HepG2 (cell line): ENCODE measurements around the gene PDE9A. TPM values are rescaled to one million over a fixed set of nuclear protein-coding genes. Genes with fewer than 3 reads are reported as not detected.

Experiments
- ATAC-seq: fragments of 200-7000 bp; cut with Tn5 transposase; 3 replicates; pipeline ENCODE4 v1.9.1; 2020; ENCODE audit warnings: mild to moderate bottlenecking, moderate library complexity
- BruUV-seq: library from RNA; stranded (reverse); fragments of 400-500 nt; replicated peaks from 2 replicates; lab custom pipeline; 2021; lab: Mats Ljungman, UMichigan
- CTCF ChIA-PET: fragments of 300-600 bp; formaldehyde crosslinking; extraction: SDS; loops from one replicate; lab custom pipeline; 2021; ENCODE audit warnings: low total read pairs, inconsistent platforms, low intra/inter-chr PET ratio; lab: Yijun Ruan, JAX
- POLR2A ChIA-PET: fragments of 350-600 bp; sonication (Branson Sonifier 250); formaldehyde crosslinking; loops from one replicate; lab custom pipeline; 2020; ENCODE audit warnings: antibody characterized with exemption, inconsistent platforms; lab: Yijun Ruan, JAX
- DNase-seq: peaks from one replicate; pipeline ENCODE4 v3.0.0-alpha.2; 2015; ENCODE audit warnings: low spot score
- FAIRE-seq: peaks from 3 replicates; lab custom pipeline; 2011; peaks lifted over from hg19 to GRCh38; lab: Jason Lieb, UNC
- H2AFZ ChIP-seq: one replicate; pipeline ENCODE4 v1.6.1; 2011; ENCODE audit warnings: low read length, inconsistent platforms
- H3K27ac ChIP-seq: fragments of 300-600 bp; 3 replicates; pipeline ENCODE4 v1.8.0; 2011; ENCODE audit warnings: mixed run types, mild to moderate bottlenecking, mixed read lengths, low read length, inconsistent platforms; ENCODE audit not compliant: insufficient read depth; ENCODE audit errors: extremely low read length
- H3K27me3 ChIP-seq, 2 experiments: fragments of 200-600 bp in 1 of 2; 2 replicates in 1 of 2; 3 replicates in 1 of 2; pipeline versions ENCODE4 v1.6.0 to v1.8.0; 2011; ENCODE audit warnings: low read length in 2 of 2, mild to moderate bottlenecking in 2 of 2, moderate library complexity in 2 of 2, inconsistent platforms in 1 of 2; ENCODE audit not compliant: insufficient read depth in 2 of 2, control insufficient read depth in 1 of 2
- H3K36me3 ChIP-seq, 2 experiments: fragments of 200-600 bp in 1 of 2; replicated peaks in 1 of 2; 2 replicates in 1 of 2; 3 replicates in 1 of 2; pipeline versions ENCODE4 v1.5.1 to v1.8.0; 2011; ENCODE audit warnings: low read length in 2 of 2, inconsistent platforms in 1 of 2; ENCODE audit not compliant: insufficient read depth in 2 of 2, control insufficient read depth in 1 of 2
- H3K4me1 ChIP-seq: 2 replicates; pipeline ENCODE4 v1.5.1; 2012; ENCODE audit warnings: low read length, inconsistent platforms; ENCODE audit not compliant: insufficient read depth
- H3K4me2 ChIP-seq: 2 replicates; pipeline ENCODE4 v1.6.0; 2011; ENCODE audit warnings: low read depth, low read length, inconsistent platforms
- H3K4me3 ChIP-seq, 3 experiments: fragments of 200-600 bp in 1 of 3; sonication (generic), shearing (Covaris generic) in 1 of 3; replicated peaks in 1 of 3; 2 replicates each; pipeline ENCODE4 v1.5.1; 2011 to 2016; ENCODE audit warnings: low read length in 3 of 3, inconsistent platforms in 2 of 3, low read depth in 2 of 3, mild to moderate bottlenecking in 2 of 3, control low read depth in 1 of 3, mixed read lengths in 1 of 3; ENCODE audit not compliant: insufficient read depth in 1 of 3
- H3K79me2 ChIP-seq: one replicate; pipeline ENCODE4 v1.6.1; 2011; ENCODE audit warnings: low read length, inconsistent platforms; ENCODE audit not compliant: insufficient read depth
- H3K9ac ChIP-seq: 2 replicates; pipeline ENCODE4 v1.6.0; 2011; ENCODE audit warnings: mild to moderate bottlenecking, low read depth, low read length, inconsistent platforms; ENCODE audit not compliant: insufficient read depth
- H3K9me3 ChIP-seq: 2 replicates; pipeline ENCODE4 v1.5.1; 2012; ENCODE audit warnings: mild to moderate bottlenecking, low read length
- H4K20me1 ChIP-seq: 2 replicates; pipeline ENCODE4 v1.6.0; 2011; ENCODE audit warnings: inconsistent platforms, mild to moderate bottlenecking, low read length, moderate library complexity; ENCODE audit not compliant: insufficient read depth
- CEBPG ChIP-seq: IDR thresholded peaks from 2 replicates; pipeline ENCODE4 v1.6.1; 2016
- MAFG ChIP-seq: sonication (generic); formaldehyde crosslinking; IDR thresholded peaks from 2 replicates; pipeline ENCODE4 v1.5.1; 2020; ENCODE audit warnings: mild to moderate bottlenecking, missing genetic modification reagents
- MTF1 ChIP-seq: sonication (generic); formaldehyde crosslinking; IDR thresholded peaks from 2 replicates; pipeline ENCODE4 v1.5.0; 2020; ENCODE audit warnings: missing genetic modification reagents
- MXD4 ChIP-seq: IDR thresholded peaks from 2 replicates; pipeline ENCODE4 v1.6.1; 2016; ENCODE audit warnings: mild to moderate bottlenecking, missing biosample characterization, missing genetic modification reagents
- NFE2L1 ChIP-seq: sonication (generic); formaldehyde crosslinking; IDR thresholded peaks from 2 replicates; pipeline ENCODE4 v1.4.0; 2020; ENCODE audit warnings: missing genetic modification reagents, mild to moderate bottlenecking, borderline replicate concordance
- NFYB ChIP-seq: sonication (generic); formaldehyde crosslinking; IDR thresholded peaks from 2 replicates; pipeline ENCODE4 v1.4.0; 2020; ENCODE audit warnings: missing genetic modification reagents
- SRY ChIP-seq: sonication (generic); formaldehyde crosslinking; IDR thresholded peaks from 2 replicates; pipeline ENCODE4 v1.8.0; 2022; ENCODE audit warnings: mild to moderate bottlenecking, missing genetic modification reagents
- TP53 ChIP-seq: sonication (generic); formaldehyde crosslinking; conservative IDR thresholded peaks from 2 replicates; pipeline ENCODE4 v1.4.0; 2020; ENCODE audit warnings: missing genetic modification reagents
- ZNF235 ChIP-seq: sonication (generic); formaldehyde crosslinking; IDR thresholded peaks from 2 replicates; pipeline ENCODE4 v1.8.1; 2023; ENCODE audit warnings: mild to moderate bottlenecking, missing genetic modification reagents, borderline replicate concordance
- ZNF782 ChIP-seq: sonication (generic); formaldehyde crosslinking; IDR thresholded peaks from 2 replicates; pipeline ENCODE4 v1.4.0; 2020; ENCODE audit warnings: missing genetic modification reagents, mild to moderate bottlenecking, borderline replicate concordance
- WGBS: methylation state at CpG from one replicate; pipeline ENCODE4 v1.1.6; 2017; ENCODE audit warnings: low lambda C conversion rate; 5-methylcytosine and 5-hydroxymethylcytosine counted together
- in situ Hi-C: cut with HindIII; loops from 2 replicates; pipeline ENCODE4 v1.10.0; 2017; ENCODE audit warnings: low pct_unique_long_range_greater_than_20kb; ENCODE audit not compliant: extremely low pct_ligation_motif_present
- intact Hi-C: fragments of 100-400 bp; cut with micrococcal nuclease; formaldehyde crosslinking; loops from one replicate; pipeline ENCODE4 v1.10.0; 2022; ENCODE audit not compliant: unreplicated experiment
- polyA plus RNA-seq, 8 experiments: library from polyadenylated mRNA; depleted of rRNA in 3 of 8; stranded (reverse) in 7 of 8; unstranded in 1 of 8; fragments of >200 nt; fragmentation: Illumina TruSeq in 4 of 8; extraction: Trizol in 4 of 8; gene quantifications; 2 replicates each; pipeline versions ENCODE4 v1.2.1 to v1.2.3, GENCODE V29; 2011 to 2016; ENCODE audit warnings: low read depth in 4 of 8, missing spikeins in 1 of 8, mixed read lengths in 1 of 8; ENCODE audit not compliant: insufficient read depth in 1 of 8
- total RNA-seq, 5 experiments: library from RNA; depleted of rRNA; stranded (reverse); fragments of >200 nt; fragmentation: Illumina TruSeq; extraction: Trizol; gene quantifications; 2 replicates each; pipeline ENCODE4 v1.2.3, GENCODE V29; 2016; ENCODE audit warnings: low read depth in 1 of 5
- TF ChIP-seq, protein P1 (sequence below): sonication (generic); formaldehyde crosslinking; IDR thresholded peaks from 2 replicates; pipeline ENCODE4 v1.4.0; 2020; ENCODE audit warnings: missing genetic modification reagents
- TF ChIP-seq, protein P2 (sequence below): IDR thresholded peaks from 2 replicates; pipeline ENCODE4 v1.4.0; 2020; ENCODE audit warnings: mild to moderate bottlenecking, missing genetic modification reagents

PDE9A gene
- total and polyA plus RNA-seq, 2 of the 13 experiments (the other 11 are each of a cell fraction or from before 2014, with no cell fraction given) = 4.6 to 19.7 TPM

DNA sequence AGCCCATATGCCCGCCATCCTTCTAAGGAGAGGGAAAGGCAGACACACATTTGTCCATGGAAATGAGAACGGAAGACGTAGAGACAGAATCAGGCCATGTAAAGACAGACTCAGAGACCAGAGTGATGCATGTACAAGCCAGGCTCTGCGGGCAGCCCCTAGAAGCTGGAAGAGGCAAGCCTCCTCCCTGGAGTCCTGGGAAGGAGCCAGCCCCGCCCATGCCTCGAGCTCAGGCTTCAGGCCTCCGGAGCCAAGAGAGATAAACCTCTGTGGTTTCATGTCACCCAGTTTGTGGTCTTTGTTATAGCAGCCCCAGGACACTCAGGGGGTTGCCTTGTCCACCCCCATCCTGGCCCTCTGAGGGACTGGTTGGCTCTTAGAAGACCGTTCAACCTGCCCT is 11.6 kb downstream of the PDE9A start:
- H3K9me3 ChIP-seq = no peaks in the 10 kb centered on the region
- BruUV-seq = no TSS peak
- no peak overlapping the region for H3K4me3 ChIP-seq
- ATAC-seq = no peak
- no peak overlapping the region for H3K4me2 ChIP-seq
- peaks cover 7 to 8% of the 10 kb centered on the region in 2 experiments; a peak in 3 of 5 replicates for H3K36me3 ChIP-seq
- H3K27ac ChIP-seq = no peak overlapping the region
- FAIRE-seq = no peak
- H3K4me1 ChIP-seq = peaks cover 13% of the 10 kb centered on the region
- intact Hi-C loops = no loop called here
- DNase-seq = no peak
- H3K9ac ChIP-seq = no peak overlapping the region
- TF ChIP-seq, protein P1, sequence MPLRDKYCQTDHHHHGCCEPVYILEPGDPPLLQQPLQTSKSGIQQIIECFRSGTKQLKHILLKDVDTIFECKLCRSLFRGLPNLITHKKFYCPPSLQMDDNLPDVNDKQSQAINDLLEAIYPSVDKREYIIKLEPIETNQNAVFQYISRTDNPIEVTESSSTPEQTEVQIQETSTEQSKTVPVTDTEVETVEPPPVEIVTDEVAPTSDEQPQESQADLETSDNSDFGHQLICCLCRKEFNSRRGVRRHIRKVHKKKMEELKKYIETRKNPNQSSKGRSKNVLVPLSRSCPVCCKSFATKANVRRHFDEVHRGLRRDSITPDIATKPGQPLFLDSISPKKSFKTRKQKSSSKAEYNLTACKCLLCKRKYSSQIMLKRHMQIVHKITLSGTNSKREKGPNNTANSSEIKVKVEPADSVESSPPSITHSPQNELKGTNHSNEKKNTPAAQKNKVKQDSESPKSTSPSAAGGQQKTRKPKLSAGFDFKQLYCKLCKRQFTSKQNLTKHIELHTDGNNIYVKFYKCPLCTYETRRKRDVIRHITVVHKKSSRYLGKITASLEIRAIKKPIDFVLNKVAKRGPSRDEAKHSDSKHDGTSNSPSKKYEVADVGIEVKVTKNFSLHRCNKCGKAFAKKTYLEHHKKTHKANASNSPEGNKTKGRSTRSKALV (CRISPR knock-in tag) = no peak
- TF ChIP-seq ZNF235 (CRISPR knock-in tag) (no peak), TP53 (CRISPR knock-in tag) (no peak), SRY (CRISPR knock-in tag) (no peak)
- H3K79me2 ChIP-seq = no peaks in the 10 kb centered on the region
- ChIA-PET POLR2A (no interaction called here), CTCF (no interaction called here)
- peaks cover 12% of the 10 kb centered on the region; the same call in 1 of the 2 replicates for H4K20me1 ChIP-seq
- H3K27me3 ChIP-seq = no peaks in the 10 kb centered on the region; a peak in 1 of 5 replicates
- WGBS = 96% methylated on average over 5 of the region's 8 CpGs
- in situ Hi-C loops = loop anchor here (25.0 kb wide), 1 partner anchor 97 kb away; no protein-coding TSS in a partner anchor
- H2AFZ ChIP-seq = no peak overlapping the region

DNA sequence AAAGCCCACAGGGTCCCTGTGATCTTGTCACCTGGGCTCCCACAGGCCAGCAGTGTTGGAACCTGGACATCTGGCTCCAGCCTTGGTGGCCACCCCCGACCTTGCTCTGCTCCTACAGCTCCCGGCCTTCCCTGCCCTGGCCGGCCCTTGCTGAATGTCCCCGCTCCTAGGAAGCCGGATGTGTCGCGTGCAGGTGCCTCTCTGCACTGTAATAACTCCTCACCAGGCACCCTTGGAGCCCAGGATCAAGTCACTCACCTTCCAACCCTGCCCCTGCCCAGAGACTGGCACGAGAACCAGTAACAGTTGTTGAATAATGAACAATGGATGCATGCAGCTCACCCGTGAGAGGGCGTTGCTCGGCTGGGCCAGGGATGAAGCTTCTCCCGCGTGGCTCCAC is 12.1 kb downstream of the PDE9A start:
- Histone ChIP-seq H3K4me3 (no peak overlapping the region), H3K36me3 (peaks cover 7 to 8% of the 10 kb centered on the region in 2 experiments; a peak in 3 of 5 replicates), H3K4me2 (no peak overlapping the region), H3K27me3 (no peaks in the 10 kb centered on the region; a peak in 1 of 5 replicates), H3K27ac (no peak overlapping the region), H4K20me1 (peaks cover 12% of the 10 kb centered on the region; the same call in 1 of the 2 replicates), H3K79me2 (no peaks in the 10 kb centered on the region), H3K9me3 (no peaks in the 10 kb centered on the region), H3K4me1 (peaks cover 13% of the 10 kb centered on the region), H2AFZ (no peak overlapping the region), H3K9ac (no peak overlapping the region)
- DNase-seq (no peak), ATAC-seq (no peak), FAIRE-seq (no peak)
- intact Hi-C loops (no loop called here), in situ Hi-C loops (loop anchor here (25.0 kb wide), 1 partner anchor 97 kb away; no protein-coding TSS in a partner anchor)
- ChIA-PET POLR2A (no interaction called here), CTCF (no interaction called here)
- WGBS = 85% methylated on average over 12 of the region's 13 CpGs
- TF ChIP-seq NFYB (CRISPR knock-in tag) = no peak
- TF ChIP-seq MTF1 = no peak
- TF ChIP-seq MXD4 (CRISPR knock-in tag) = no peak
- no peak for TF ChIP-seq MAFG (CRISPR knock-in tag)
- TF ChIP-seq NFE2L1 (CRISPR knock-in tag) = no peak
- TF ChIP-seq, protein P2, sequence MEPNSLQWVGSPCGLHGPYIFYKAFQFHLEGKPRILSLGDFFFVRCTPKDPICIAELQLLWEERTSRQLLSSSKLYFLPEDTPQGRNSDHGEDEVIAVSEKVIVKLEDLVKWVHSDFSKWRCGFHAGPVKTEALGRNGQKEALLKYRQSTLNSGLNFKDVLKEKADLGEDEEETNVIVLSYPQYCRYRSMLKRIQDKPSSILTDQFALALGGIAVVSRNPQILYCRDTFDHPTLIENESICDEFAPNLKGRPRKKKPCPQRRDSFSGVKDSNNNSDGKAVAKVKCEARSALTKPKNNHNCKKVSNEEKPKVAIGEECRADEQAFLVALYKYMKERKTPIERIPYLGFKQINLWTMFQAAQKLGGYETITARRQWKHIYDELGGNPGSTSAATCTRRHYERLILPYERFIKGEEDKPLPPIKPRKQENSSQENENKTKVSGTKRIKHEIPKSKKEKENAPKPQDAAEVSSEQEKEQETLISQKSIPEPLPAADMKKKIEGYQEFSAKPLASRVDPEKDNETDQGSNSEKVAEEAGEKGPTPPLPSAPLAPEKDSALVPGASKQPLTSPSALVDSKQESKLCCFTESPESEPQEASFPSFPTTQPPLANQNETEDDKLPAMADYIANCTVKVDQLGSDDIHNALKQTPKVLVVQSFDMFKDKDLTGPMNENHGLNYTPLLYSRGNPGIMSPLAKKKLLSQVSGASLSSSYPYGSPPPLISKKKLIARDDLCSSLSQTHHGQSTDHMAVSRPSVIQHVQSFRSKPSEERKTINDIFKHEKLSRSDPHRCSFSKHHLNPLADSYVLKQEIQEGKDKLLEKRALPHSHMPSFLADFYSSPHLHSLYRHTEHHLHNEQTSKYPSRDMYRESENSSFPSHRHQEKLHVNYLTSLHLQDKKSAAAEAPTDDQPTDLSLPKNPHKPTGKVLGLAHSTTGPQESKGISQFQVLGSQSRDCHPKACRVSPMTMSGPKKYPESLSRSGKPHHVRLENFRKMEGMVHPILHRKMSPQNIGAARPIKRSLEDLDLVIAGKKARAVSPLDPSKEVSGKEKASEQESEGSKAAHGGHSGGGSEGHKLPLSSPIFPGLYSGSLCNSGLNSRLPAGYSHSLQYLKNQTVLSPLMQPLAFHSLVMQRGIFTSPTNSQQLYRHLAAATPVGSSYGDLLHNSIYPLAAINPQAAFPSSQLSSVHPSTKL (CRISPR knock-in tag) = no peak
- TF ChIP-seq ZNF782 = no peak
- TF ChIP-seq CEBPG = no peak
- BruUV-seq = no TSS peak
